Activated CD4-positive, alpha-beta T cell treated with anti-CD3 and anti-CD28 coated beads, Interleukin-2, amount 50 U/mL, for 16 hours (primary cell): ENCODE measurements around the gene LSP1.
"Not testable (repeated sequence)": the region's sequence is repeated elsewhere in the genome, so short reads cannot be mapped to it uniquely, and the experiment has no call there.

Experiments
- DNase-seq: peaks from one replicate; pipeline ENCODE4 v3.0.0-alpha.2; 2020

The LSP1 gene

DNA sequence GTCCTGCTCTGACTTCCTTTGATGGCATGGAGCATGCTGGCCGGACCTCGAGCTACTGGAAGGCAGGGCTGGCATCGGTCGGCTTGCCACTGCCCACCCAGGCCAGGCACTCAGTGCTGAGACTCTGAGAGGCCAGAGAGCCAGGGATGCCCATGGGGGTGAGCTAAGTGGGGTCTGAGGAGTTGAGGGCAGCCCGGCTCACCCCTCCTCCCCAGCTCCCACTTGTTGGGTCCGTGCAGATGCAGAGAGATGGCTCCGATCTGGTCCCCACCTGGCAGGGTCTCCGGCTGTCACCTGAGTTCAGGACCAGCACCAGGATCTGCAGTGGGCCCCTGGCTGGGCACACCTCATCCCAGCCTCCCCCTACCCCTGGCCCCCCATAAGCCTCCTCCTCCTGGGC, 13.3 kb downstream of the LSP1 start:
- DNase-seq = no peak

DNA sequence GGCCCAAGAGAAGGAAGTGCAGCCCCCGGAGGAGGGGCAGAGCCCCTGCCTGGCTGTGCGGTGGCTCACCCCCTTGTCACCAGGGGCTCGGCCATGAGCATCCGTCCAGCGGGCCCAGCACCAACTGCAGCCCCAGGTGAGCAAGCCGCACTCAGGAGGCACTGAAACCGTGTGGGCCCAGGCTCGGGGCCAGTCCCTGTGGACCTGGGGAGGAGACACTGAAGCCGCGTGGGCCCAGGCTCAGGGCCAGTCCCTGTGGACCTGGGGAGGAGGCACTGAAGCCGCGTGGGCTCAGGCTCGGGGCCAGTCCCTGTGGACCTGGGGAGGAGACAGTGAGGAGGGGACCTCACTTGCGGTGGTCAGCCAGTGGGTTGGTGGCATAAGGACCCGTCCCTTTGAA, 13.9 kb downstream of the LSP1 start:
- no peak for DNase-seq

DNA sequence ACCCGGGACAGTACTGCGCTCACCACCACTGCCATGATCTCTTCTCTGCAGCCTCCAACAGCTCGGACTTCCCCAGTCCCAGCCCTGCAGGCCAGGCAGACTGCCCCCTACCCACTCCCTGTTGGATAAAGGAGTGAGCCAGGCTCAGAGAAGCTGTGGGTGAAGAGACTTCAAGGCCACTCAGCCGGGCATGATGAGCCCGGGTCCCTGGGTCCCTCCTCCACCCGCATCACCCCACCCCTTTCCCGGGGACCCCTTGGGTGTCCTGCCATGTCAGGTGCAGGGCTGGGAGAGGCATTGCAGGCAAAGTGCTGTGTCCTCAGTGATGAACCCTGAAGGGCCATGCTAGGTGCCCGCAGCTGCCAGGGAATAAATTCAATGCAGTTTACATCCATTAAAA, 14.5 kb downstream of the LSP1 start:
- no peak for DNase-seq

DNA sequence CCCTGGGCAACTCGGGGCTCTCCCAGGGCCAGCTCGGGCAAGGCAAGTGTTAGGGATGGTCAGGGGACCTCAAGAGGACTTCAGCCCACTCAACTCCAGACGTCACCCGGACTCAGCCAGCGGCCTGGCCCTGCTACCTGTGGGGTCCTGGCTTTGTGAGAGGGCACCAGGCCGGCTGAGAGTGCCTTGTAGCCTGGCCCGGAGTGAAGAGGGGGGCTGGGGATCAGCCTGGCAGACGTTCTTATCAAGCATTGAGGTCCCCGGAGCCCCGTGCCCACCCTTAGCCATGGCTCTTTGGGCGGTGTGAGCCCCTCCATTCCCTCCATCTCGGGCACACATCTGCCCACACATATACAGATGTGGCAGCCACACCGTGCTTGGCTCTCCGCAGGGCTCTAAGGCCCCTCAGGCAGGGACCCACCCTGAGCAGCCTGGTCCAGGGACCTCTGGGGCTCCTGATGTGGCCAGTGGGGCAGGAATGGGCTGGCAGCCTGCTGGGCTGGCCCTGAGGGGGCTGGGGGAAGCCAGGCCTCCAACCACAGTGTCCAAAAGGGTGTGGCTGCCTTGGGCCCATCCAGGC, 15.3 kb downstream of the LSP1 start:
- DNase-seq = no peak

DNA sequence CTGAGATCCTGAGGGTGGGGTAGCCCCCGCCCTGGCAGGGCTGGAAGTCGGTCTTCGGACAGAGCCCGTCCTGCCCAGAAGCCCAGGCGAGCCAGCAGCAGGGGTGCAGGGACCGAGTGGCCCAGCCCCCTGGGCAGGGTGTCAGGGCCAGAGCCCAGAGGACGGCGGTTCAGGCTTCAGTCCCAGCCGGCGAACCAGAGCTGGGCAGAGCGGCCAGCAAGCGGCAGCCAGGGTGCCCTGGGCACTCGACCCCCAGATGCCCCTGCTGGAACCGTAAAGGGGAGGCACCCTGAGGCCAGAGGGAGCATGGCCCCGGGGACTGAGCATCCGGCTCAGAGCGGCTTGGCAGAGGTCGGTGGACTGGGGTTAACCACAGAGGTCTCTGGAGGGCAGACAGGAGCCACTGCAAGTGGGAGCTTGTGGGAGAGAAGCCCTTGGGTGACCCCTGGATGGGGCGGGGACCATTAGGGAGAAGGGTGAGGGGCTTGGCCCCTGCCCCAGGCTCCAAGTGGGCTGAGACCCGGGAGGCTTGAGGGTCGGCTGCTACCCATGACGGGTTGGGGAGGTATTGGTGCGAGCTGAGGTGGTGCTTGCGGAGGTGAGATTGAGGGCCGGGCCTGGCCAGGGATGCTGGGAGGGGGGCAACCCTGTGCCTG, 15.9 kb downstream of the LSP1 start:
- no peak for DNase-seq

DNA sequence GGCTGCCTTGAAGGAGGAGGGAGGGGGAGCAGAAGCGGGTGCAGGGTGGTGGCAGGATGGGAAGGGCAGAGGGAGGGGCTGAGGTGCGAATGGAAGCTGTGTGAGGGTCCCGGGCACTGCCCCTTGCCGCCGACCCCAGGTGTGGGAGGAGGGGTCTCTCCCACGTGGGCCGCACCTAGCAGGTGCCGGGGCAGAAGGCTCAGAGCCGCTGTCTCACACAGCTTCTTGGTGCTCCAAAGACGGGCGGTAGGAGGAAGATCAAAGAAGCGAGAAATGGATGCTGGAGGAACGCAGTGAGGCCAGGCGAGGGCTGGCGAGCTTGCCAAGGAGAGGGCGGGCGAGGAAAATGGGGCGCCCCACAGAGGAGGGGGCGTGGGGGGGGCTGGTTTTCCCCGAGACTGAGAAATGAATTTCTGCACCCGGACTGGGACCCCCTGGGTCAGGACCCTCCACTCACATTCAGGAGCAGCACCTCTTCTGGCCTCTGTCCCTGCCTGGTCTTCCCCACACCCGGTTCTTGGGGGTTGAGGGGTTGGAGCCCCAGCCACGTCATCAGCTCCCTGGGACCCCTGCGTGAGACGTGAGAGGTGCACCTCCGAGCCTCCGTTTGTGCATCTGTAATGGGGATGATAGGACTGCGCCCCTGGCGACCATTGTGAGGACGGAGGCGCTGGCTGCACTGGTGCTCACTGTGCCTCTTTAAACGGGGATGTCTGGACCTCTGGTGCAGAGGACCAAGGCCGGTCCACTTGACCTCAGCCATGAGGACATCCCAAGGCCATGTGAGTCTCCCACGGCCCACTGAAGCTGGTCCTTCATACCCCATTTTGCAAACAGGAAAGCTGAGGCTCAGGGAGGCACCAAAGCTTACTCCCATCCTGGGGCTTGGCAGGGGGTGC, 16.8 kb downstream of the LSP1 start:
- DNase-seq = no peak

DNA sequence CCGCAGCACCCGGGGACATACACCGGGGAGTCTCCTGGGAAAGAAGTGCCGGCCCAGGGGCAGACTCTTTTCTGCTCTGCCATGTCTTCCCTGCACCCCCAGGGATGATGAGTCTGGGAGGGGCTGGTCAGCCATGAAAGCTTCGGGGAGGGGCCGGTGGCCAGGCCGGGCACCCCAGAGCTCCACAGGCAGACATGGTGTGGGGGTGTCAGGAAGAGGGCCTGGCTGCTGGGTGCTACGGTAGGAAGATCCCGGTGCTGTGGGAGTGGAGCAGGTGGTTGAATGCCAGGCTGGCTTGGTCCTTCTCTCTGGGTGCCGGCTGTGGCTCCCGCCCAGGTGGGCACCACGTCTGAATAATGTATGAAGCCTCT, 17.4 kb downstream of the LSP1 start:
- no peak for DNase-seq

DNA sequence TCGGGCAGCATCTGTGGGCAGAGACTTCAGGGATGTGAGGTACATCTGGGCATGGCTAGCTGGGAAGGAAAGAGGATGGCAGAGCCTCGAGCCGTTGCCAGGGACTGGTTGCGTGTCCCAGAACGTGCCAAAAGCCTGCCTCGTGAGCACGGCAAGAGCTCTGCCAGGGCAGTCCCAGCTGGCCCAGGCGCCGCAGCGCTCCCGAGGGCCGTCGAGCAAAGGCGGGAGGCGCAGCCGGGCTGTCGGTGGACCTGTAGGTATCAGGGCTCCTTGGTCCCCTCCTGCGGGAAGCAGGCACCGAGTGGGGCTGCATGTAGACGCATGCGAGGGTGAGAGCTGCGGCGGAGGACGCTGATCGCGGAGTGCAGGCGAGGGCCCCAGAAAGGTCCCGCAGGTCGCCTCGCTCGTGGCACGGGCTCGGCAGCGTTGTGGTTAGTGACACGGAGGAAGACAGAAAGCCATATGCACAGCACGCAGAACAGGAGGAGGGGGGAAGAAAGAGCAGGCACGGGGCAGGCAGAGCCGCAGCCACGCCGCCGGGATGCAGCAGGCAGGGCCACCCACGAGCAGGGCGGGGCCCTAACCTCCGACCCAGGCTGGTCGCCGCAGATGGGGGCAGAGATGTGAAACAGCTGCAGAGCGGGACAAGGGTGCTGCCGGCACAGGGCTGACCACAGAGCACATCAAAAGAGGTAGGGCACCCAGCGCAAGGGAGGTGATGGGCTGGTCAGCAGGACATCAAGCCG, 18.0 kb downstream of the LSP1 start:
- DNase-seq = no peak

DNA sequence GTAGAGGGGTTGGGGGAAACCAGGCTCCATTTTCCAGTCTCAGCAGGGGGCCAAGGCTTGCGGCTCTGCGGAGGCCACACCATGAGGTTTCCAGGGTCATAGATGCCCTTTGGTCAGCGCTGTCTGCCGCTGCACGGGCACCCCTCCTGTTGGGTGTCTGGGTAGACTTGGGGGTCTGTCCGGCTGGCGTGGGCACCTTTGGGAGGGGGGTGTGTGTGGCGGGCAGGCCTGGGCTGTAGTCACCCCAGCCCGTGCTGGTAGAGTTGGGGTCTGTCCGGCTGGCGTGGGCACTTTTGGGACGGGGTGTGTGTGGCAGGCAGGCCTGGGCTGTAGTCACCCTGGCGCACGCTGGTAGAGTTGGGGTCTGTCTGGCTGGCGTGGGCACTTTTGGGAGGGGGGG, 18.6 kb downstream of the LSP1 start:
- no peak for DNase-seq

DNA sequence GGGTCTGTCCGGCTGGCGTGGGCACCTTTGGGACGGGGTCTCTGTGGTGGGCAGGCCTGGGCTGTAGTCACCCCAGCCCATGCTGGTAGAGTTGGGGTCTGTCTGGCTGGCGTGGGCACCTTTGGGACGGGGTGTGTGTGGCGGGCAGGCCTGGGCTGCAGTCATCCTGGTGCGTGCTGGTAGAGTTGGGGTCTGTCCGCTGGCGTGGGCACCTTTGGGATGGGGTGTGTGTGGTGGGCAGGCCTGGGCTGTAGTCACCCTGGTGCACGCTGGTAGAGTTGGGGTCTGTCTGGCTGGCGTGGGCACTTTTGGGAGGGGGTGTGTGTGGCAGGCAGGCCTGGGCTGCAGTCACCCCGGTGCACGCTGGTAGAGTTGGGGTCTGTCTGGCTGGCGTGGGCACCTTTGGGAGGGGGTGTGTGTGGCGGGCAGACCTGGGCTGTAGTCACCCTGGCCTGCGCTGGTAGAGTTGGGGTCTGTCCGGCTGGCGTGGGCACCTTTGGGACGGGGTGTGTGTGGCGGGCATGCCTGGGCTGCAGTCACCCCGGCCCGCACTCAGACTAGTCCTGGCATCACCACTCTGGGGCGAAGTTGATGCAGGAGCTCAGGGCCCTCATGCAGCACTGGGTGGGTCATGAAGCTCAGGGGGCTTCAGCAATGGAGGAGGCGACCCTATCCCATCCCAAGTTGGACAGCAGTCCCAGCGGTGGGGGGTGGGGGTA, 19.5 kb downstream of the LSP1 start:
- DNase-seq = no peak

DNA sequence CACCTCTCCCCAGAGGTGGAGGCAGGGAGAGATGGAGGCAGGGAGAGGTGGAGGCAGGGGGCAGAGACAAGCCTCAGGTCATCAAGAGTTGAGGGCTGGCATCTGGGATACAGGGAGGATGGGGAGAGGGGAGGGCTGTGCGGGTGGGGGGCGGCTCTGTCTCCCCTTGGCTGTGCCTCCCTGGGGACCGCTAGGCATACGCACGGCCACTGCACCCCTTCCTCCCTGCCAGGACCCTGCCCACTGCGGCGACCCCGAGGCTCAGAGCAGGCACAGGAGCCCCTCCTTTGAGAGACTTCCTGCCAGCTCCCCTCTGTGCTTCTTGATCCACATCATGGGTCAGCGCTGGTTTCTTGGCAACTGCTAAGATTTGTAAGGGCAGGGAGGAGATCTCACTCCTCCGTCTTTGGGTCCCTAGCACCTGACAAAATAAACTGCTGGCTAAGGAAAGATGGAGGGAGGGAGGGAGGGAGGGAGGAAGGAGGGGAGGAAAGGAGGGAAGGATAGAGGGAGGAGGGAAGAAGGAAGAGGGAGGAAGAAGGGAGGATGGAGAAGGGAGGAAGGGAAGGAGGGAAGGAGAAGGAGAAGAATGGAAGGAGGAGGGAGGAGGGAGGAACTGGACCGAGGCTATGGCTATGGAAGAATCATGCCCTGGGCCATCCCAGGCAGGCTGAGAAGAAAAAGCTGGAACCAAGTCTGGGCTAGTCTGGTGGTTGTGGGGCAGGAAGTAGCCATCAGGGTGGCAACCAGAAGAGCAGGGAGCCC, 20.3 kb downstream of the LSP1 start:
- no peak for DNase-seq

DNA sequence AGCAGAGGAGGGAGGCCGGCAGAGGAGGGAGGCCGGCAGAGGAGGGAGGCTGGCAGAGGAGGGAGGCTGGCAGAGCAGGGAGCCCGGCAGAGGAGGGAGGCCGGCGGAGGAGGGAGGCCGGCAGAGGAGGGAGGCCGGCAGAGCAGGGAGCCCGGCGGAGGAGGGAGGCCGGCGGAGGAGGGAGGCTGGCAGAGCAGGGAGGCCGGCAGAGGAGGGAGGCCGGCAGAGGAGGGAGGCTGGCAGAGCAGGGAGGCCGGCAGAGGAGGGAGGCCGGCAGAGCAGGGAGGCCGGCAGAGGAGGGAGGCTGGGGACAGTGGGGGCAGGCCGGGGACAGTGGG, 20.9 kb downstream of the LSP1 start:
- DNase-seq = not testable (repeated sequence)

DNA sequence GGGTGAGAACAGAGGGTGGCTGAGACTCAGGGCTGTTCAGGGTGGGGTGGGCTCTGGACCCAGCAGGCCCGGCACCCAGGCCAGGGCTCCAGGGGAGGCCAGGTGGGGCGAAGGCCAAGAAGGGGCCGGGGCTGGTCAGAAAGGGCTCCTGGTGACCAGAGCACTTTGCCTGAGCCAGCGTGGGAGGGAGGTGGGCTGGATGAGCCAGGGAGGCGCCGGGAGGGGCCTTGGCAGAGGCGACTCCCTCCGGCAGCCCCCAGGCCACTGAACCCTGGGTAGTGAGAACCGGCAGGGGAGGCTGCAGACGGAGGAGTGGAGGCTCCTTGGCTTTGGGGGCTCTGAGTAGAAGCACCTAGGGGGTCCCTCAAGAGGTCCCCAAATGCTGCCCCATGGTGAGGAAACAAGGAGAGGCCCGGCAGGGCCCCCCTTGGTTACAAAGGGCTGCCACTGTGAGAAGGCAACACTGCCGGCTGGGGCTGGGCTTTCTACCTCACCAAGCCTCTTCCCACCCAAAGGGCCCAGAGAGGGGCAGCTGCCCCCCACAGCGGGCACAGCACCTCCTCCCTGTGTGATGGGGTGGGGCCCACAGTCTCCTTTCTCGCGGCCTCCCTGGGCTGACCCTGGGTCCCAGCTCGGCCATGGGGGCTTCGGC, 21.7 kb downstream of the LSP1 start:
- DNase-seq = not testable (repeated sequence)

DNA sequence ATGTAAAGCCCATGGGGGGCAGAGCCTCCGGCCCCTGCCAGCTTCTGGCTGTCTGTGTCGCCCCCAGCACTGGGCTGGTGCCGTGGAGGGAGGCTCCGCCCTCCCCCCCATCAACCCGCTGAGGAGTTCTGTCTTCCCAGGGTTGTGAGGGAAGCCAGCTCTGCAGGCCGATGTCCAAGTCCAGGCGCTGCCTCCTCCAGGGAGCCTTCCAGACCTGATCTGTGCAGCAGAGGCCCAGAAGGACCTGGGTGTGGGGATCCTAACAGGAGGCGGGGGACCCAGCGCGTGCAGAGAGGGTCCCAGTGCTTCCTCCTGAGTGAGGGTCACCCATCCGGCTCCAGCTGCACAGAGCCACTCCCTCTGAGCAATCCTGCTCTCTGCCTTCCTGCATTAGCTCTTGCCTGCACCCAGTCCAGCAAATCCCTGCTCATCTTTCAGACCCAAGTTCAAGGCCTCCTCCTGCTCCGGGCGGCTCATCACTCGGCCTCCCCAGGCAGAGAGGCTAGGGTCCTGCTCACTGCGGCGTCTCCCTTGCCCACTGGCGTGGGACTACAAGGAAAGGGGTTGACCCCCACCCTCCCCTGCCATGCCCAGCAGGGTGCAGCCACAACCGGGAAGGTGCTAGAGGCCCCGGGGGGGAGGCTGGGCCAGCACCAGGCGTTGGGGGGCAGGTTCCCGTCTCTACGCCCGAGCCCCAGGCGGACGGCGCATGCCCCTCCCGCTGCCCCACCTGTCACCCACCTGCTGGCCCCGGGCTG, 22.4 kb downstream of the LSP1 start:
- DNase-seq = no peak

DNA sequence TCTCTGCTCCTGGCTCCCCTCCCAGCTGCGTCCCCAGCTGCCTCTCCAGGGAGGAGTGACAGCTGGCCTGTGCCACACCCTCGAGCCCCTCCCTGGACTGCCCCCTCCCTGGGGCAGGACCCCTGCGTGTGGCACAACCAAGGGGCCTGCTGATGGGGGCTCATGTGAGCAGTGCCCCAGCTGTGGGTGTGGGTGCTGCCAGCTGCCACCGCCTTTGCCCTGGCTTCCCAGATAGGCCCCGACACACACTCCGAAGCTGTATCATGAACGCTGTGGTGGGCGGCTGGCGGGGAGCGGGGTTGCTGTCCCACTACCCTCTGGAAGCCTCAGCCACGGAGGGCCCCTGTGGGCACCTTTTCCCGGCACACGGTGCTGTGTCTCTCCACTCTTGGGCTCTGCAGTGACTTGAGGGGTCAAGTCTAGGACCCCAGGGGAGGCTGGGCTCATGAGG, 23.0 kb downstream of the LSP1 start:
- not testable (repeated sequence) for DNase-seq

DNA sequence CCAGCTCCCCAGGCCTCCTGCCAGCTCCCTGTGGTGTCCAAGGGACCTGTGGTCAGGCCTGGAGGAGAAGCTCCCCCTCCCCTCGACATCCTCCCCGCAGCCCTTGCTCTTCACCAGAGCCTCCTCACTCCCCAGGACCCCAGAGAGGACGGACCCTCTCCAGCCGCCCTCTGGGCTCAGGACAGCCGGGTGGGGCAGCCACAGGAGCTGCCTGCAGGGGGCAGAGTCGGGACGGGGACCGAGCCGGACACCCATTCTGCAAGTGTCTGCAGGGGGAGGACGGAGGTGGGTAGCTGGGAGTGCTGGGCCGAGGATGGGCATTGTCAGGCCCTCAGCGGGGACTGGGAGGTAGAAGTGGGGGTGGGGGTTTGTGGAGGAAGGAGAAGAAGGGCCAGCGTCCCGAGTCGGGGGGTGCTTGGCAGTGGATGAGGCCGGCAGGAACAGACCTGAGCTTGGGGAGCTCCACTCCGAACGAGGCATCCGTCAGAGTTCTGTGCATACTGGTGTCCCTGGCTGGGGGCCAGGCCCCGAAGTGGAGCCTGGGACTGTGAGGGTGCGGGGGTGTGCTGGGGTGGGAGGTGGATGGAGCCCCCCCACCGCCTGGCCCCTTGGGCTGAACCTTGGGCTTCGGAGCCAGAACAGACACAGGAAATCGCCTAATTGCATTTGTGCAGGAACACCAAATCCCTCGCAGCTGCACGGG, 23.6 kb downstream of the LSP1 start:
- DNase-seq = no peak

DNA sequence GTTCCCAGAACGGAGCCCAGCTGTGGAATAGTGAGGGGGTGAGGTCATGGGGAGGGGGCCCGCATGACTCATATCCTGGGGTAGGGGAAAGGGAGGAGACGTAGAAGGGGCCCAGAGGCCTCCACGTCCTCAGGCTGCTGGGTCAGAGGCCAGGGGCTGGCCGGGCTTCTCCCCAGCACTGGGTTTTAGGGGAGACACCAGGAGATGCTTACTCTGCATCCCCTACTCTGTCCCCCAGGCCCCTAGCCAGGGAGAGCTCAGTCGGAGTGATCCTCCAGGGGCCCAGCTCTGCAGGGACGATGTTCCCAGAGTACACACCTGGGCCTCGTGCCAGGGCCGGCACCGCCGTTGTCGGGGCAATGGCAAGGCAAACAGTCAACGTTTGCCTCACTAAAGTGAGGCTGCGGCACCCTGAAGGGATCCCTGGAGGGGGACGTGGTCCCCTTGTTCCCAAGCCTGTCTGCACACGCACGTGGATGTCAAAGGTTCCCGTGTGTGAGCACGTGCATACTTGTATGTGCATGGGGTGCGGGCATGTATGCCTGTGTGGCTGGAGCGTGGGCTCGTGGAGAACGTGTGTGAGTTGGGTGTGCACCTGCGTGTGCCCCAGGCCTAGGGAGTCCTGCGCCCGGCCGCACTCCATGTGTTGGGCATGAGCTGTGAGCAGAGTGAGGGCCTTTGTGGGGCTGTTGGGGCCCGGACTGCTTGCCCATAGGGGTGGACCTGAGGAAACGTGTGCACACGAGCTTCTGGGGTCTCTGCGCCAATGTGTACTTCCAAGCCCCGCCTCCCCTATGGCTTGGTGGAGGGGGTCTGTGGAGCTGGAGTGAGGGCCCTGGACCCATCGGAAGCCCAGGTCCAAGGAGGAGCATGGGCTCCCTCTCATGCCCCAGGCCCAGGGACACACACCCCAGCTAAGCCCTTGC, 24.6 kb downstream of the LSP1 start:
- DNase-seq = no peak

DNA sequence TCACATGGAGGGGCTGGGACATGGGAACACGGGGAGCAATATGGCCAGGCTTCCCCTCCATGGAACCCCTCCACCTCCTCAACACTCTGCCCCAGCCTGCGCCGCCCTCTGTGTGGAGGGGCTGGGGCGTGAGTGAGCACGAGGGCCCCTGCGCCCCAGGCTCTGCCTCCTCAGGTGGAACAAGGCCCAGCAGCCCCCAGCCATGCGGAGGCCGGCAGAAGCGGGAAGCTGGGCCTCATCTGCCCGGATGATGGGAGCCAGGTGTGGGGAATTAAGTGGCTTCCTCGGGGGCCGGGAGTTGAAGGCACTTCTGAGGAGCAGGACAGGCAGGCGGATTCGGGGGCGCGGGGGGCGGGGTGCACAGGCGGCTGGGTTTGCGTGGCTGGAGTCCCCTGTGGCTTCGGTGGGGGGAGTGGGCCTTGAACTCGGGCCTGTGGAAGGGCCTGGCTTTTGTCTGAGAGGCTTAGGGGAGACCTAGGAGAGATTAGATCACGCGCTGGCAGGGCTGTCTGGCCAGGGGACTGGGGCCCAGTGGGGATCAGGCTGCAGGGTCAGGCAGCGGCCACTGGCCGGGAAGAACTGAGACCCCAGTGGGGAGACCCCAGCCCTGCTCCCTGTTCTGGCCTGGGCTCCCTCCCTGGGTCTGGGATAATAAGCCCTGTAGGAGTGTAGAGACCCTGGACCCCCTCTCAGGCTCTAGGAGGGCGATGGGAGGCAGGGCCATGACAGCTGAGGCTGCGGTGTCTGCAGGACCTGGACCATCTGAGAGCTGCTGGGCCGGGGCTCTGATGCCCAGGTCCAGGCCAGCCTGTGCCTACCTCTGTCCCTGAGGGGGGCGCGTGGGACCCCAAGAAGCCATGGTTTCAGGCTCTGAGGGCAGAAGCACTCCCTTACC, 25.5 kb downstream of the LSP1 start:
- no peak for DNase-seq
